ENCODE results near the gene LUC7L. TPM values are rescaled to one million over a fixed set of nuclear protein-coding genes. Genes with fewer than 3 reads are reported as not detected.
A peak's percentile ranks its signal among the peaks of the same experiment; 100 is the strongest.
"Not testable (repeated sequence)": the region's sequence is repeated elsewhere in the genome, so short reads cannot be mapped to it uniquely, and the experiment has no call there.

LUC7L gene, protein sequence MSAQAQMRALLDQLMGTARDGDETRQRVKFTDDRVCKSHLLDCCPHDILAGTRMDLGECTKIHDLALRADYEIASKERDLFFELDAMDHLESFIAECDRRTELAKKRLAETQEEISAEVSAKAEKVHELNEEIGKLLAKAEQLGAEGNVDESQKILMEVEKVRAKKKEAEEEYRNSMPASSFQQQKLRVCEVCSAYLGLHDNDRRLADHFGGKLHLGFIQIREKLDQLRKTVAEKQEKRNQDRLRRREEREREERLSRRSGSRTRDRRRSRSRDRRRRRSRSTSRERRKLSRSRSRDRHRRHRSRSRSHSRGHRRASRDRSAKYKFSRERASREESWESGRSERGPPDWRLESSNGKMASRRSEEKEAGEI
- polyA plus RNA-seq (ENCODE audit: insufficient read length in 12 of 12) = 100 to 1,000 TPM in 2 of 12 donors, 10 to 100 TPM in 9, not detected in 1; 52.4 to 116 (median 67.1) TPM
- long read RNA-seq, donor 1, transcript LUC7L-201 (10 exons, 1,456 nt) = major isoform, 6 of 15 reads
- long read RNA-seq, donor 1, partial matches to known transcripts = 8 of 15 reads
- long read RNA-seq, donor 1, other reads (novel, unspliced or antisense) = 0 of 15 reads
- long read RNA-seq, donor 2, transcript LUC7L-201 (10 exons, 1,456 nt) = major isoform, 6 of 6 reads
- long read RNA-seq, donor 2, partial matches to known transcripts = 0 of 6 reads
- long read RNA-seq, donor 2, other reads (novel, unspliced or antisense) = 0 of 6 reads
- long read RNA-seq, donor 3, partial matches to known transcripts = 0 of 6 reads
- long read RNA-seq, donor 3, other reads (novel, unspliced or antisense) = 0 of 6 reads
- long read RNA-seq, donor 4, partial matches to known transcripts = 0 of 3 reads
- long read RNA-seq, donor 4, other reads (novel, unspliced or antisense) = 0 of 3 reads
- long read RNA-seq, donor 5, partial matches to known transcripts = 7 of 17 reads
- long read RNA-seq, donor 5, other reads (novel, unspliced or antisense) = 0 of 17 reads
- long read RNA-seq, donor 6, partial matches to known transcripts = 0 of 6 reads
- long read RNA-seq, donor 6, other reads (novel, unspliced or antisense) = 0 of 6 reads
- long read RNA-seq, donor 7, partial matches to known transcripts = 0 of 6 reads
- long read RNA-seq, donor 7, other reads (novel, unspliced or antisense) = 0 of 6 reads
- long read RNA-seq, donor 8, partial matches to known transcripts = 7 of 14 reads
- long read RNA-seq, donor 8, other reads (novel, unspliced or antisense) = 0 of 14 reads
- long read RNA-seq, donor 9, partial matches to known transcripts = 0 of 3 reads
- long read RNA-seq, donor 9, other reads (novel, unspliced or antisense) = 0 of 3 reads
- long read RNA-seq, donor 10, partial matches to known transcripts = 5 of 10 reads
- long read RNA-seq, donor 10, other reads (novel, unspliced or antisense) = 0 of 10 reads
- long read RNA-seq, donor 11, partial matches to known transcripts = 7 of 11 reads
- long read RNA-seq, donor 11, other reads (novel, unspliced or antisense) = 0 of 11 reads

DNA sequence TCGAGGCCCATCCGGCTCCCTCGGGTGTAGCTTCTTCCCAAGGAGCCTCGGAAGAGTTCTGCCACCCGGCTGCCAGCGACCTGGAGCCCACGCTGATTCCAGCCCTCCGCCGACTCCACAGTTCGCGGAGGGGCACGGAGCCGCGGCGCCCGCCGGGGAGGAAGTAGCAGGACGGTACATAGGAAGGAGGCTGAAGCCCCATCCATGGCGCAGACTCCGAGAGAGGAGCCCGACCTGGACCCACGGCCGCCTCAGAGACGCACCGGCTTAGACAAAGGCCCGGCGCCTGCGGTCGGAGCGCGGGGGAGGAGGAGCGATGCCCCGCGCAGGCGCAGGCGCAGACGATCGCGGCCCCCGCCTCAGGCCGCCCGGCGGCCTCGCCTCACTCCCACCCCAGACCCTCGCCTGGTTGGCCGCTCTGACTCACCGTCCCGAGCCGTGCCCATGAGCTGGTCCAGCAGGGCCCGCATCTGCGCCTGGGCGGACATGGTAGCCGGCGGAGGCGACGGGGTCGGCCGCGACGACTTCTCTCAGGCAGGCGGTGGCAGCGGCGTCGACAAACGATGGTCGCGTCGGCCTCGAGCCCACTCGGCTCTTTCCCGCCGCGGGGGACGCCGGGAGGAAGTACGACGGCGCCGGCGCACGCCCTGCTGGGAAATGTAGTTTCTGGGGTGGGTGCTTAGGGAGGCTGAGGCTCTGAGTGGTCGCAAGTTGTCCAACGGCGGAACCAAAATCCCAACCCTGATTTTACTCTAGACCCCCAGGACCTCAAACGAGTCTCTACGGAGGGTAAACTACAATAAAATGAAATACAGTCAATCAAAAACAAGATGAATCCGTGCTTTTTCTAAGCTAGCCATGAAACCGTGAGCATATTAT is at the start of gene LUC7L:
Gene LUC7L, minus strand, starts transcription at position 598 of the 879 bp plus-strand sequence. Its CDS starts 110 bp downstream, at position 488.
- peak; percentile 93 for DNase-seq

DNA sequence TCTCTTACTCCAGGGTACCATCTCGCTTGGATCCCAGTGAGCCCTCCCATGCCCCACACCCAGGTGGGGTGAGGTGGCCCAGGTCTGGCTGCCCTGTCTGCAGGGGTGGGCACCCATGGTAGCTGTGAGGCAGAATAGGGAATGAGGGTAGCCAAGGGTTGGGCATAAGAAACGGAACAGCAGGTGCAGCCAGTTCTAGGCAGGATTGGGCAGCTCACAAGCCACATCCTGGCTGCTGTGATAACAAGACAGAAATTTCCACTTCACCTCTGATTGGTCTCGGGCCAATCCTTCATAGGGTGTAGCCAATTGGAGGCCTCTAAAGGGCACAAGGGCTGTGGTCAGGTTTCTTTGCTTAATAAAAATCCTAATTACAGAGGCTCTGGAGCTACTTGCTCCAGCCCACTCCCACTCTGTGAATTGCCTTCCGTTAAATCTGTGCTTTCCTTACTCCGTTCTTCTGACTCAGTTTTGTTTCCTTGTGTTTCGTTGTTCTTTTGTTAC is 49.7 kb upstream of the LUC7L start:
- DNase-seq = no peak

DNA sequence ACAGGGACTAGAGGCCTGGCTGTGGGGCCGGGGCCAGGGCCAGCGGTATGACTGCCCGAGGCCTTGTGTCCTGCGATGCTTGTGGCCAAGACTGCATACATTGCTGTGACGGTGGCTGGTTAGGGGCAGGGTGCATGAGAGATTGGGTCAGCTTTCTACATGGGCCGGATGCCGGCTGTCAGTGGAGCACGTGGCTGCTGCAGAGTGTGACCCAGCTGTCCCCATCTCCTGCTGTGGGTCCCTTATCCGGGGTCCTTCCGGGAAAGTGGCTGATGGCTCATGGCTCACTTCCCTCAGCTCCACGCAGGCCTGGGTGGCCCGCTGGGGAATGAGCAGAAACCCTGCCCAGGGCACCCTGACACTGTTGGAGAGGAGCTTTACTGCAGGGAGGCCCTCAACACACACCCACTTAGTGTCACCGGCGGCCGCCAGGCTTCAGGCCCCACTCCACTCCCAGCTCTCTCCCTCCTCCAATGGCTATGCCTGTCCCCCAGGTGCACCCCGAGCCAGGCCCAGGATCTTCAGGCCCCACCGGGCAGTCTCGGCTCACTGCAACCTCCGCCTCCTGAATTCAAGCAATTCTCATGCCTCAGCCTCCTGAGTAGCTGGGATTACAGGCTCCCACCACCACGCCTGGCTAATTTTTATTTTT is 47.3 kb upstream of the LUC7L start:
- DNase-seq = no peak

DNA sequence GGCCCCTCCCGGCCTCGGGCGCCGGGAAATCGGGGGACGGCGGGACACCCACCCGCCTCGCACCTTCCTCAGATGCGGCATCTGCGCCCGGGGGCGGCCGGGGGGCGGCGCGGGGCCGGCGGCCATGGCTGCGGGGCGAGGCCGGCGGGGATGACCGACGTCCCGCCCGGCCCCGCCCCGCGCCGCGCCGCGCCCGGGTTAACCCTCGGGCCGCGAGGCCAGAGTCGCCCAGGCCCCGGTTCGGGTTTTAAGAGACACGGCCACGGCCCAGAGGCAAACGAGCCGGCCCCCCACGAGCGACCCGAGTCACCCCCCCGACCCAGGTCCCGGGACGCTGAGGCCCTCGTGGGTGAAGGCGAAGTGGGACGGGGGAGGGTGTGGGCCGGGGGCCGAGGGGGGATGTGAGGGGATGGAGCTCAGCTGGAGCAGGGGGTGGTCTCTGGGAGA is 46.6 kb upstream of the LUC7L start, which contains the start of gene RGS11:
Gene RGS11, minus strand, starts transcription at position 159 of the 447 bp plus-strand sequence. Its CDS starts 33 bp downstream, at position 126.
- no peak for DNase-seq

DNA sequence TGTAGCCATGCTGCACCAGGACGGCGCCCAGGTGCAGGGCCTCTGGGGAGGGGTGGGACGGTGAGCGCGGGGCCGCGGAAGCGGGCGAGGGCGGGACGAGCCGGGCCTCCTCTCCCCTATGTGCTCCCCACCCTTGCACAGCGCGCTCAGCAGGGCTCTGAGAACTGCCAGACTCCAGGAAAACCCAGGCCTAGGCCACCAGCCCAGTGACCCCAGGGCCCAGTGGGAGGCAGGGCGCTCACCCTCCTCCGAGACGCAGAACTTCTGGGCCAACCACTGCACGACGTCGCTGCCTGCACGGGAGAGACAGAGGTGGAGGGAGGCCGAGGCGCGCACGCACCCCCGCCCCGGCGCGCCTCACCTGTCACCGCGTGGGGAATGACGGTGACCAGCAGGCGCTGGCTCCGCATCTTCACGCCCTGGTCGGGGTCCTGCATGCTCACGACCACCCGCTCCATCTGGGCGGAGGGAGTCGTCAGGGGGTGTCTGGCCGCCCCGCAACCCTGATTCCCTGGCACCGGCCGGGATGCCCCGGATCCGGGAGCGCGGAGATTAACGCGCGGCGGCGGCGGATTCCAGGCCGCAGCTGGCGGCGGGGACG is 45.9 kb upstream of the LUC7L start:
- no peak for DNase-seq

DNA sequence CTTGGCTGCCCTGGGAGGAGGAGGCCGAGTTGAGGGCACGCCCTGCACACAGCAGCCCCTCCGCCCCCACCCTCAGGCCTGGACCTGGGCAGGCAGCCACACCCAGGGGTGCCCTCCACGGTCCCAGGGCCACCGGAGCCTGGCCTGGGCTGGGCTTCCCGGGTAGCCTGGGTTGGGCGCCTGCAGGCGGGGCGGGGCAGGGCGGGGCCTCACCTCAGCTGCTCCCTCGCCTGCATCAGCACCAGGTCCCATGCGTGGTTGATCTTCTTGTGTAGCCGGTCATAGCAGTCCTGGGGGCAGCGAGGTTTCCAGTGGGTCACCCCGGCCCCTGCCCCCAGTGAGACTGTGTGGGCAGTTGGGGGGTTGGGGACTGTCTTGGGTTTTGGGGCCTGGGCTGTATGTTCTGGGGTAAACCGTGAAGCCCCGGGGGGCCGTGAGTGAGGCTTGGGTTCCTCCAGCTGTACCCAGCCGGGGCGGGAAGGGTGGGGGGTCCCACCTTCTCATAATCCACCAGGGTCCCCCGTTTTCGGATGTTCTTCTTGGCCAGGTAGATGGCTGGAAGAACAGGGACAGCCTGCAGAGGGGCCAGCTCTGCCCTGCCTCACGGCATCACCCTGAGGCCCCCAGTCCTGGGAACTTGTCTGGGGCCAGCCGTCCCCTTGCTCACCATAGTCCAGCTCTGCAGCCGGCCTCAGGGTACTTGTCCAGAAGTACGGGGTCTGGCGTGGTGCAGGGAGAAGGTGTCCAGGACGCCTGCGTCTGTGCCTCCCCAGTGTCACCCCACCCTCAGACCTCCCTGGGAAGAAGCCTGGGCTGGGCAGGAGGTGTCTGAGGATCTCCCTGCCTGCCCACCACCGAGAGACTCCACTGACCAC is 44.5 kb upstream of the LUC7L start:
- DNase-seq = no peak

DNA sequence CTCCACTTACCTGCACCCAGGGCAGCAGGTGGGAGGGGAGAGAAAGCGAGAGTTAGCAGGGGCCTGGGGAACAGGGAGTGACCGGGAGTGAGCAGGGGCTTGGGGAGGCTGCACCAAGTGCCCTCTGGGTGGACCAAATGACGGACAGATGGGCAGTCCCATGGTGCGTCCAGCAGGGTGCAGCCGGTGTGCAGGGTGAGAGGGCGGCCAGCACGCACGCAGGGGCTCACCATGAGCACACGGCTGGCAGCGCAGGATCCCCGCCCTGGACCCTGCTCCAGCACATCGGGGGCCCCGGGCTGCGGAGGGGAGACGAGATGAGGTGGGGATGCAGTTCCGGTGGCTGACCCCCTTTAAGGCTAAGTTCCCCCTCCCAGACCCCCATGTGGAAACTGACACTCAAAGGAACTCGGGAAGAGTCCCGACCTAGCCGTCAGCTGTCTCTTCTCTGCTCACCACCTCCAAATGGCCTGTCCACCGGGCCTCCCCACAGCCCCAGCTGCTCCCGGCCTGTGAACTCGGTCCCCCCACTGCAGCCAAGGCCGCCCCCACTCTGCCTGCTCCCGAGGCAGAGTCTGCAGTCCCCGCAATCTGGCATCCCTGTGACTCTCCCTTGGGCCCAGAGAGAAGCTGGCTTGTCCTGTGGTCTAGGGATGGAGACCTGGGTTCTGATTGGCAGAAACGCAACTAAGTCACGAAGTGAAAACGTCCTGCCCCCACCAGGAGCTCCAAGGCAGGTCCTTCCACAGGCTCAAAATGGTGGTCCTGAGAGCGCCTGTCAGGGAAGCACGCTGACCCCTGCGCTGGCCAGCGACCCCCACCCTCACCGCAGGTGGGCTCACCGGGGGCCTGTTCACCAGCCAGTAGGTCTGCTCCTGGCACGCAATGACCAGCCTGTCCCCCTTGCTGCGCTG is 43.6 kb upstream of the LUC7L start:
- DNase-seq = no peak

DNA sequence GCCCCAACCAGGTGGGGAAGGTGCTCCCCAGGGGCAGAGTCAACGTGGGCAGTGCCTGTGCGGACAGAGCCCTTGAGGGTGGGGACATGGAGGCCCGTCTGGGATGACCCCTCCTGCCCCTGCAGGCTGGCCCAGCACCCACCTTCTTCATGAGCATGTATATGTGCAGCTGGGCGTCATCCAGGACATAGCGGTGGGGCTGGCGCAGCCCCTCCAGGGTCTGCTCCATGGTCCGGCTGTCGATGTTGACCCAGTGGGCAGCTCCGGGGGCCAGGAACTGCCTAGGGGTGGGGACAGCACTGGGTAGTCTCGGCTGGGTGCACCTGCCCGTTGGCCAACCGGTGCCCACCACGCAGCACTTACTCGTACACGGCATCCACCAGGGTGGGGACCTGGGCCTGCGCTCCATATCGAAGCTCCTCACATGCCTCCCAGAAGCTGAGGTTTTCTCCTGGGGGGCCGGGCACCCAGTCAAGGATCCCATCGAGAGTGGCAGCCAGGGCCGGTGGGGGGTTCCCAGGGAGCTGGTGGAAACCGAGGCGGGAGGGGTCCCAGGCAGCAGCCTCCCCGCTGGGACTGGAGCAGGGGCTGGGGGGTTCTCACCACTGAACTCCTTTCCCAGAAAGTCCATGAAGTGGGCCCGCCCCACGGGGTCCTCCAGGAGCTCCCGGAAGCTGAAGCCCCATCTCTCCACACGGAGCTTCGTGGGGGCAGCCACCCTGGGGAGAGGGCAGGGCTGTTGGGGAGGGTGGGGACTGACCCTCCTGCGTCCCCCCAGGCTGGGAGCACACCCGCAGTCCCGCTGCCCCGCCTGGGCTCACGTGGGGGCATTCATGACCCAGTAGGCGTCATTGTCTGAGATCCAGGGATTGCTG is 41.4 kb upstream of the LUC7L start:
- no peak for DNase-seq

DNA sequence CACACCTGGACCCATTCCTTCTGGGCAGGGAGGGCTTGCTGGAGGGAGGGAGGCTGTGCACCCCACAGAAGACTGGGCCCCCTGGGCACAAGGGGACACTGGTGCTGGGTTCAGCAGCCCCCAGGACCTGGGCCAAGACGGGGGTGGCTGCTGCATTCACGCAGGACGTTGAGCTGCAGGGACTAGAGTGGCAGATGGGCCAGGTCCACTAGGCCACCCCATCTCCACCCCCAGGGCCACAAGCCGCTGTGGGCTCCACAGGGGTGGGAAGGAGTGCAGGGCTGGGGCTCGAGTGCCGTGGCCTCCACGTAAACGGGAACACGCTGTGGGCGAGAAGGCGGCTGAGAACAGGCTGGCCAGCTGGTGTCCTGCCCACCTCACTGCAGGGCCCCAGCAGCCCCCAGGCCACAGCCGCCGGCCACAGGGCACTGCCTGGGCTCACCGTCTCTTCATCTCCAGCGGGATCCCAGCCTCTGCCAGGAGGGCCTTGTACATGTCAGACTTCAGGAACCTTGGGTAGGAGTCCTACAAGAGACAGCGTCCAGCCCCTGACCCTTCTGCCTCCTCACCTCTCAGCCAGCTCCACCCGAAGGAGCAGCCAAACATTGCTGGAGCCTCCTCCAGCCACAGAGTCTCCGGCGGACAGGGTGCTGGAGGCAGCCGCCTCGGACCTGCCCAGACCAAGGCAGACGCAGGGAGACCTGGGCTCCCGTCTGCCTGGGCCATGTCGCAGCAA is 40.0 kb upstream of the LUC7L start:
- no peak for DNase-seq

DNA sequence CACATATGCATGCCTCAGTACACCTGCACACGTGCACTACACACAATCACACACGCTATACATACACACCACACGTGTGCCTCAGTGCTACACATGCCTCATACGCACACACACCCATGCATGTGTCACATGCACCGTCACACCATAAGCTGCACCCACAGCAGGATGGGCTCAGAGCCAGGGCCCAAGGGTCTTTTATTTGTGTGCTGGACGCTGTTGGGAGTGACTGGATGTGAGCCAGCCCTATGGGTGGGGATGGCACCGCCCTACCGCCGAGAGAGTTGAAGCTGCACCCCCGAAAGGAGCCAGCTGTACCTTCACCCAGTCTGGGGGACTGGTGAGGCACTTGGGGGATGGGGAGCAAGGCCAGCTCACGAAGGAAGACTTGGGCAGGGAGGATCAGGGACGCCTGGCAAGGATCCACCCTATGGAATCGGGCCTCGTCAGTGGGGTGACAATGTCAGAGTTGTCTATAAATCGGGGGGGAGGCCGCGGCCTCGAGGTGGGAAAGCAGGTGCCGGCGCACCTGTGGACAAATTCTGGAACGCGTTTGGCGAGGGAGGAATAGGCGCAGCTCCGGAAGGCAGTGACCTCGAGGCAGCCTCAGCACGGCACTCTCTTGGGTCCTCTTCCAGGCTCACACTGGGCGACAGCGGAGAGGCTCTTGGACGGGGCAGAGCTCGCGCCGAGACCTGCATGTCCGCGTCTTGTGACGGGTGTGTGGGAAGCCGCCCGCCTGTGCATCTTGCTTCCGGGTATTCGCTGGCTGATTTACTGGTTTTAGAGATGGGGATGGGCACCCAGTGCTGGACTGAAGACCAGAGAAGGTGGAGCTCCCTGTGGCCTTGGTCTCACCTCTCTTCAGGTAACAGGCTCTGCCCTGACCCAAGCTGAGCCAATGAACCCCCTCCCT is 39.1 kb upstream of the LUC7L start:
- no peak for DNase-seq

DNA sequence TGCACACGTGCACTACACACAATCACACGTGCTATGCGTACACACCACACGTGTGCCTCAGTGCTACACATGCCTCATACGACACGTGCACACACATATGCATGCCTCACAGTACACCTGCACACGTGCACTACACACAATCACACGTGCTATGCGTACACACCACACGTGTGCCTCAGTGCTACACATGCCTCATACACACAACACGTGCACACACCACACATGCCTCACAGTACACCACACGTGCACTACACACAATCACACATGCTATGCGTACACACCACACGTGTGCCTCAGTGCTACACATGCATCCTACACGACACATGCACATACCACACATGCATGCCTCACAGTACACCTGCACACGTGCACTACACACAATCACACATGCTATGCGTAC is 38.3 kb upstream of the LUC7L start:
- not testable (repeated sequence) for DNase-seq

DNA sequence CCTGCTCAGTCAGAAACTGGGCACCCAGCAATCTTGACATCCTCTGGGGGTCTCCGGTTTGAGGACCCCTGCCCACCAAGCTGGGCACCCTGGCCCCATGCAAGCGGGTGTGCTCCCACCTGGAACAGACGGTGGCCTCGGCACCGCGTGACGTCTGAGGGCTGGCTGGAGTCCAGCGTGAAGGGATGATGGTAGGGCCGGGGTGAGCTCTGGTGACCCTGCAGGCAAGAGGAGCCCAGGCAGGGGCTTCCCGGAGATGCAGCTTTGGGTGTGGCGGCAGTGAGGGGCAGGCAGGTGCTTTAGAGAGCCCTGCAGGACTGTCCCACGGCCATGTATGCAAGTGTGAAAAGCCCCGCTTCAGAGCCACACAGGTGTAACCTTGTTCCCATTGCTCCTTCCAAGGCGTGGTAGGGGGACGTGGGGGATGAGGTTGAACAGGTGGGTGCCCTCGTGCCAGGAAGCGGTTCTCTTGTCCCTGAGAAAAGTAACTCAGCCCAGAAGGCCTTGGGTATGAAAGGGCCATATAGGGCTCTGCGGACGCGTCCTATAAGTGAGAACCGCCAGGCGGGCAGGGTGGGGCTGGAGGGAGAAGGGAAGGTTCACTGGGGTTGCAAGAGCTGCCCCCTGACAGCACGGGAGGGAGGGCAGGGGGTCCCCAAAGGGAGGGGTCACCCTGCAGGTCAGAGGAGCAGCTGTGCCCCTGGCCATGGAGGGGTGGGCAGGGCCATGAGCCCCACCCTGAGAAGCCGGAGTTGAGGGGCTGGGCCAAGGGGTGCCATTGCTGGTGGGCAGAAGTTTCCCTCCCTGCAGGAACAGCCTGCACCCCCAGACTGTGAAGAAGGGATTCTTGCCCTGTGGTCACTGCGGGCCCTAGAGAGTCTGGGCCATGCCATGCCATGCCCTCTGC is 37.3 kb upstream of the LUC7L start:
- no peak for DNase-seq

DNA sequence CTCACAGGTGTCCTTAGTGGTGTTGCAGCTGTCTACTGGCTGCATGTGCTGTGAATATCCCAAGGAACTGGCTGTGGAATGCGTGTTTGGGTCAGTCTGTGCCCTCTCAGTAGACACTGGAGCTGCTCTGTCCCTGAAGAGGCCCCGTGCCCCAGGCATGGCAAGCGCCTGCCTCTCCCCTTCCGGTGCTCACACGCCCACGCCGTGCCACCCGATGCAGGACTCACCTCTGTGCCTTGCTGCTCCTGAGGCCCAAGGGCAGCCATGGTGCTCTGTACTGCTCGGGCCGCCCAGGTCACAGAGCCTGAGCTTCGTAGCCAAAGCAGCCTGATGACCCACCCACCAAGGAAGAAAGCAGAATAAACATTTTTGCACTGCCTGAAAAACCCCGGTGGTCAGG is 36.5 kb upstream of the LUC7L start:
- no peak for DNase-seq
